ENCODE data around the gene CITED2. TPM values are rescaled to one million over a fixed set of nuclear protein-coding genes. Genes with fewer than 3 reads are reported as not detected.

CITED2 gene
- total RNA-seq, 2 experiments from 2014 or later: 71.7 to 80.4 TPM

DNA sequence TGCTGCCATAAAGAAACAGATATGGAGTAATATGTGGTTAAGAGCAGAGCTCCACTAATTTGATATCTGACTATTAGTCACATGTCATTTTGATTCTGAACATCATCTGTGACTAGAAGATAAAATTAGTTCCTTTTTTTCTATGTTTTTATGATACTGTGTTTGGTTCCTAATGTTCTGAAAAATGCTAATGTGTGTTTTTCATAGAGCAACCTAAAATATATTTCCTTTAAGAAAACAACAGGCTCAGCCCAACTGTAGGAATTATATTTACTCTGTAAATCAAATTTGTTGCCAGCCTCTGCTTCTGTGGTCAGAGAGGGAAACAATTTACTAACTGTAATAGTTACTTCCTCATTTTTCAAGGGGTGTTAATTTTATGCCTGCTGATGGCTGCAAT, 49.3 kb downstream of the CITED2 start:
- DNase-seq (no peak), ATAC-seq (ENCODE audit: low read depth) (no peak)
- Mint-ChIP-seq H3K4me3 (no peak overlapping the region), H3K4me1 (peaks cover 11% of the 10 kb centered on the region), H3K27me3 (no peaks in the 10 kb centered on the region), H3K27ac (no peak overlapping the region), H3K36me3 (peaks cover 15% of the 10 kb centered on the region), H3K9me3 (peaks cover 9% of the 10 kb centered on the region)
- POLR2A ChIA-PET: interaction anchor here (2.4 to 4.1 kb wide), 2 partner anchors 34 to 49 kb away, joined by 26 to 41 read pairs; partner anchors contain the start of genes CITED2 and TXLNB

DNA sequence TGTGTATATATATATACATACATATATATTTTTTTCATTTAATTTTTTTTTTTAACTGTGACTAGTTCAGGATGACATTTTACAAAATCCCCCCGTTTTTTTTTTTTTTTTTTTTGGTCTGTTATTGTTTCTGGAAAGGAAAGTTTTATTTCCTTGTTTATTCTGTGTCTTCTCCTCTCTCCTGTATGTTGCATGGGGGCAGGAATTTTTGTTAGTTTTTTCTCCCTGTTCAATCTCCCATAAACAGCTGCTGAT, 50.2 kb downstream of the CITED2 start:
- H3K4me3 Mint-ChIP-seq: peak overlapping the region; percentile 48
- H3K27me3 Mint-ChIP-seq: no peaks in the 10 kb centered on the region
- DNase-seq: no peak
- H3K4me1 Mint-ChIP-seq: peaks cover 11% of the 10 kb centered on the region
- H3K27ac Mint-ChIP-seq: peak overlapping the region; percentile 73
- H3K36me3 Mint-ChIP-seq: peaks cover 15% of the 10 kb centered on the region
- ATAC-seq (ENCODE audit: low read depth): no peak
- POLR2A ChIA-PET: interaction anchor here (0.7 to 4.1 kb wide), 4 partner anchors 33 to 187 kb away, joined by 3 to 41 read pairs (median 15); partner anchors contain the start of genes CITED2 and TXLNB
- H3K9me3 Mint-ChIP-seq: peaks cover 9% of the 10 kb centered on the region

DNA sequence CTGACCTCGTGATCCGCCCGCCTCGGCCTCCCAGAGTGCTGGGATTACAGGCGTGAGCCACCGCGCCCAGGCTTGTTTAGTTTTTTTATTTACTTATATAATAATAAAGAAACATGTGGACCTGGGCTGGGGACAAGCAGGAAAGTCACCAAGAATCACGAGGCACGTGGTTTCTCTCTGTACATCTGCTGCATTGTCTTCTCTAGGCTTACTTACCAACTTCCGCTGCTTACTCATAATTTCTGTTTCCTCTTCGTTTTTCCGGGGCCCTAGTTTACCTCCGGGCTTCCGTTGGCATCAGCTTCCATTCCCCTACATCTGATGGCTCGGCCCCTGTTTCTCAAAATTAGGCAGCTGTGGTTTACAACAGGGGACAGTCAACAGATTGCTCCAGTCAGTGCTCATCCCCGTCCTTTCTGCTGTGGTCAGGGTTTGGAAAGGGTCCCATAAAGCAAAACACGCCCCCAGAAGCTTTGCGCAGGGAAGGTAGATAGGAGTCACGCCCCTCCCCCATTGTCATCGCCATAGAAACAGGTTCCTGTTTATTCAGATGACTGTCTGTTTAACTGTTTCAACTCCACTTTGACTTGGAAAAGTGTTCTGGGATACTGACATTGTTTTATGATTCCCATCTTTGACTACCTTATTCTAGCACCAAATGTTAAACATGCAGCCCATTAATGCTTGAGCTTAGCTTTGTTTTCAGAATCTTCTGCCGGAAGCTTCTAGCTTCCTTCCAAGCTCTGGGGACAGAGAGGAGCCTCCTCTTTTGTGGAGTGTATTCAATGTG, 50.7 kb downstream of the CITED2 start:
- POLR2A ChIA-PET: interaction anchor here (0.8 to 4.1 kb wide), 4 partner anchors 32 to 73 kb away, joined by 3 to 41 read pairs (median 14); partner anchors contain the start of genes CITED2 and TXLNB
- peak; percentile 73 for DNase-seq
- H3K4me3 Mint-ChIP-seq: peak overlapping the region; percentile 76
- H3K9me3 Mint-ChIP-seq: peaks cover 7% of the 10 kb centered on the region
- H3K27me3 Mint-ChIP-seq: no peaks in the 10 kb centered on the region
- peaks cover 15% of the 10 kb centered on the region for H3K36me3 Mint-ChIP-seq
- peak overlapping the region; percentile 96 for H3K27ac Mint-ChIP-seq
- peak; percentile 93 for ATAC-seq (ENCODE audit: low read depth)
- peaks cover 11% of the 10 kb centered on the region for H3K4me1 Mint-ChIP-seq

Other genes starting within 250 kb of the CITED2 start
- gene HECA, start 239.6 kb downstream of the CITED2 start, total RNA-seq: 10 to 100 TPM; 73.3 to 78.2 TPM
- gene TXLNB, start 82.7 kb downstream of the CITED2 start, total RNA-seq: under 1 TPM; 0.62 to 0.69 TPM

Measured in activated naive CD8-positive, alpha-beta T cell treated with anti-CD3 and anti-CD28 coated beads, Interleukin-2, amount 10 ng/mL, durations not matched to agents 7 days and 5 days (primary cell).